AML-193 (cell line): Measurements from ENCODE around the gene CPEB3.
"Not testable (repeated sequence)": the region's sequence is repeated elsewhere in the genome, so short reads cannot be mapped to it uniquely, and the experiment has no call there.

Experiments
- DNase-seq, 2 experiments: peaks; one replicate each; lab custom pipeline; 2025; lab: John Stamatoyannopoulos, UW

The CPEB3 gene

DNA sequence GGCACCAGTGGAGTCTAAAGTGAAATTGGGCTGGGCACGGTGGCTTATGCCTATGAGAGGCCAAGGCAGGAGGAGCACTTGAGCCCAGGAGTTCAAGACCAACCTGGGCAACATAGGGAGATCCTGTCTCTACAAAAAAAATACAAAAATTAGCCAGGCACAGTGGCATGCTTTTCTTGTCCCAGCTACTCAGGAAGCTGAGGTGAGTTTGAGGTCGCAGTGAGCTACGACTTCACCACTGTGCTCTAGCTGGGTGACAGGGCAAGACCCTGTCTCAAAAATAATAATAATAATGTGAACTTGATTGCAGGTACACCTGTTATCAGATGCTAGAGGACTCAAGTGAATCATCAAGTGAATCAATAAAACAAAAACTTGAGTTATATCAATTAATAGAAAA, 259.3 kb downstream of the CPEB3 start:
- no peak for DNase-seq

DNA sequence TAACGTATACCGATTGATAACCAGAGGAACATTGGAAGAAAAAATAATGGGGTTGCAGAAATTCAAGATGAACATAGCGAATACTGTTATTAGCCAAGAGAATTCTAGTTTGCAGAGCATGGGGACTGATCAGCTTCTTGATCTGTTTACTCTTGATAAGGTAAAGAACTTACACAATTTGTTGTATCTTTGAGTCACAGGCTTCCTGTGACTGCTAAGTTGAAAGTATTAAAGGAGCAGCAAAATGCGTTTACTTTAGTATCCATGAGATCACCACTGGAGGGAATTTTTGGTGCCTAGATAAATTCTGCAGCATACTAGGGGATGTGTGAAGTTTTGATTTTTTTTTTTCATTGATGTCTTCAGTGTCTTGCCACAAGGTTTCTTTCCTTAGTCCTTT, 263.7 kb downstream of the CPEB3 start:
- DNase-seq, result no peak

DNA sequence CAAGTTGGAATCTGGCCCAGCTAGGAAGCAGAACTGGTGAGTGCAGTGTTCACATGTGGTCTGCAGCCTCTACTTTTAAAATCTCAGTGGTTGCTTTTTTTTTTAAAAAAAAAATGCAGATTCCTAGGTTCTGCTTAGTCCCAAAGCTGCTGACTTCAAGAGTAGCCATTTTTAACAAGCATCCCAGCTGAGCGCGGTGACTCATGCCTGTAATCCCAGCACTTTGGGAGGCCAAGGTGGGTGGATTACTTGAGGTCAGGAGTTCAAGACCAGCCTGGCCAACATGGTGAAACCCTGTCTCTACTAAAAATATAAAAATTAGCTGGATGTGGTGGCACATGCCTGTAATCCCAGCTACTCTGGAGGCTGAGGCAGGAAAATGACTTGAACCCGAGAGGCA, 265.5 kb downstream of the CPEB3 start:
- not testable (repeated sequence) for DNase-seq

DNA sequence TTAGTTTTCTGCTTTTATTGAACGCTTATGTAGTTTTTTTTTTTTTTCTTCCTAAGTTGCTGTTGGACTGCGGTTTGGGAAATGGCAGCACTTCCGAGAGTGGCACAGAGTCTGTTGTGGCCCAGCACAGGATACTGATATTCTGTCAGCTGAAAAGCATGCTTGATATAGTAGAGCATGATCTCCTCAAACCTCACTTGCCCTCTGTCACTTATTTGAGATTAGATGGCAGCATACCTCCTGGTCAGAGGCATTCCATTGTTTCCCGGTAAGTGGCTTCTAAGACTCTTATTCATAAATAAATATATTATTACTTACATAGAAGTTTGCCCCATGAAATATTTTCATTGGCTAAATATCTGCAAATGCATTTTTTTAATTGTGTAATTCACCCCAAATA, 266.2 kb downstream of the CPEB3 start:
- no peak for DNase-seq

DNA sequence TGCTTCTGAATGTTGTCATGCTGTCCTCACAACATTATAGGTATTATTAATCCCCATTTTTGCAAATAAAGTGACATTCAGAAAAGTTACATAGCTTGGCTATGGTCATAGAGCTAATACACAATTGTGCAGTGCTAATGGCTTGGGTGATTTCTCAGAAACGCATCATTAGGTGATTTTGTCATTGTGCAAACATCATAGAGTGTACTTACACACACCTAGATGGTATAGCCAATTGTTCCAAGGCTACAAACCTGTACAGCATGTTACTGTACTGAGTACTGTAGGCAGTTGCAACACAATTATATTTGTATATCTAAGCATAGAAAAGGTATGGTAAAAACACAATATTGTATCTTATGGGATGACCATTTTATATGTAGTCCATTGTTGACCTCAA, 276.3 kb downstream of the CPEB3 start:
- no peak for DNase-seq

DNA sequence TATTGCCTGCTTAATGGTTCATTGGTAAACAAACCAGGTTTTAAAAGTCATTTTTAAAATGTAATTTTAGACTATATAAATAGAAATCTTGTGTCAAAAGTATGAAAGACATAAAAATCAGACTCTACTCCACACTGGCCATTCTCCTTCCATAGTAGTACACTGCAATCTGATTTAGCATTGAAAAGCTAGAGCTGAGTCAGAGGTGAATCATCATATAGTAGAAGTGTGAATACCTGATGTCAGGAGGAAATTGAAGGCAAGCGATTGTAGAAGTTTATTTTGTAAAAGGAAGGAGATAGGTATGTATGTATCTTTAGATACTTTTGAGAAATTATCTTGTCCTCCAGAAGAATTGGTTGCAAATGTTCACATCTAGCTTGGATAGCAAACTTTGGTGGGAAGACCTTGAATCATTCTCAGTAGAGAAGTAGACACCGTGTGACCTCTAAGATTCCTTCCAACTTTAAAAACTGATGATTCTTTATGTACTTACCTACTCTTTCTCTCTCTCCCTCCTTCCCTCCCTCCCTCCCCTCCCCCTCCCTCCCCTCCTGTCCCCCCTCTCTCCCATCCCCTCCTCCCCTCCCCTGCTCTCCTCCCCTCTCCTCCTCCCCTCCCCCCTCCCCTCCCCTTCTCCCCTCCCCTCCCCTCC, 279.2 kb downstream of the CPEB3 start:
- no peak for DNase-seq

DNA sequence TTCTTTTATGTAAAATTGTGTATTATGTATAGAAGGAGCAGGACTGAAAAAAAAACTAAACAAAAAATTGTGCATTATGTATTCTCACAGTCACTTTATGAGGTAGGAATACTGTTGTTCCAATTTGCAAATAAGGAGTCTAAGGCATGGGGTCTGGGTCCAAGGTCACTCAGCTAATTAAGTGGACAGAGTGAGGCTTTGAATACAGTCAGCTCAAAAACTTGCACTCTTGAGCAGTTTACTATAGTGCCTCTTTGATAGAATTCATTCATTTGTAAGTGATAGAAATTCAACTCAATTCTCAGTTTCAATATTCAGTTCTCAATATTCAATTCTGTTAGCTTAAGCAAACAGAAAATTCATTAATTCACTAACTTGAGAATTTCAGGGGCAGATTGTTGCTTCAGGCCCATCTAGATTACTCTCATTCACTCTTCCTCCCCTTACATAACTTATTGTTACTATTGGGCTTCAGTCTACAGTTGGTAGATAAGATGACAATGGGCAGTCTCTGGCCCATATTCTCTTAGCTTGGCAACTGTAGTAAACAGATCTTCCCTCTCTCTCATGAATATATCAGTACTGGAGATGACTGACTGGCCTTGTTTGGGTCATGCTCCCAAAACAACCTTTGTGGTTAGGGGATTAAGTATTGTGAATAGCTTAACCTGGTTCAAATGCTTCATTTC, 280.7 kb downstream of the CPEB3 start:
- DNase-seq, result no peak

DNA sequence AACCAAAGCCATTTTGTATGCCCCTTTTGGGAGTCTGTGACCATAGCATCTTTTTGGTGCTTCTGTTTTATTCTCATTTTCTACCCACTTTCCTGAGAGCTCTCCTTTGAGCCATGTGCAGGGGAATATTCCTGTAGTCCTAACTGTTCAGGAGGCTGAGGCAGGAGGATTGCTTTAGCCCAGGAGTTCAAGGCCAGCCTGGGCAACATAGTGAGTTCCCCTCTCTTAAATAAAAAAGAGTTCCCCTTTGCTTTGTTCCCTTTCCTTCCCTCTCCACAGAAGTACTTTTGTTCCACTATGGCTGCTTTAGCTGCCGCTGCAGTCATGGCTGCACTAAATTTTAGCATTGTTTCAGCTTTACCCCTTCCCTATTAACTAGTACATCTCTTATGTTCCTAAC, 281.4 kb downstream of the CPEB3 start:
- DNase-seq, result no peak

DNA sequence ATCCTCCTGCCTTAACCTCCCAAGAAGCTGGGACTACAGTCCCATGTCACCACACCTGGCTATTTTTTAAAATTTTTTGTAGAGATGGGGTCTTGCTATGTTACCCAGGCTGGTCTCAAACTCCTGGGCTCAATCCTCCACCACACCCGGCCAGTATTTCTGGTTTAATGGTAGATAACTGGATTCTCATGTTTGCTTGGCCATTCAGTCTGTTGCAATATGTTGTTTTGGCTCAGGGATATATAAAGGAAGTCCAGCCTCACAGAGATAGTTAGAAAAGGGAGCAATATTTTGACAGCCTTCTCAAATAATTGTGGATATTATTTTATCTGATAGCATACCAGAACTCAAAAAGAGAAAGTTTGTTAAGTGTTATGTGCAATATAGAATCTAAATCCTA, 284.9 kb downstream of the CPEB3 start:
- DNase-seq, result no peak

DNA sequence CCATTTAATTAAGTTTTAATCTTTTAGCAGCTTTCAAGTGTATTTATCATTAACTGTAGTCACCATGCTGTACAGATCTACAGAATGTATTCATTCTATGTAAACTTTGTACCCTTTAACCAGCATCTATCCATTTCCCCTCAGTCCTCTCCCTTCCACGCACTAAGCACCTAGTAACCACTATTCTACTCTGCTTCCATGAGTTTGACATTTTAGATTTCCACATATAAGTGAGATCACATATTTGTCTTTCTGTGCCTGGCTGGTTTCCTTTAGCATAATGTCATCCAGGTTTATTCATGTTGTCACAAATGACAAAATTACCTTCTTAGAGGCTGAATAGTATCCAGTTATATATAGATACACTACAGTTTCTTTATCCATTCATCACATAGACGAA, 287.6 kb downstream of the CPEB3 start:
- no peak for DNase-seq

DNA sequence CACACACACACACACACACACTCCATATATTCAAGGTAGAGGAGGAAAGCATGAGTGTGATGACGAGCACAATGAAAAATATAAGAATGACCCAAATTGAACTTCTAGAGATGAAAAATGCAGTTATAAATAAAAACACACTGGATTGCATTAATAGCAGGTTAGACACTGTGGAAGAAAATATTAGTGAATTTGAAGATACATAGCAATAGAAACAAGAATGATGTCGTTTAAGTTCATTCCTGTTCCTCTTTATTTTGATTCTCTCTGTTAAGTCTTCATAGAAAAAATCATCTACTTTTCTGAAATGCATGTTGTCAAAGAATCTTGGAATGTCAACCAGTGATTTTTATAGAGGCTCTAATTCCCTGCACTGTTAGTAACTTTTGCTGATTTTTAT, 288.9 kb downstream of the CPEB3 start:
- DNase-seq, result no peak

DNA sequence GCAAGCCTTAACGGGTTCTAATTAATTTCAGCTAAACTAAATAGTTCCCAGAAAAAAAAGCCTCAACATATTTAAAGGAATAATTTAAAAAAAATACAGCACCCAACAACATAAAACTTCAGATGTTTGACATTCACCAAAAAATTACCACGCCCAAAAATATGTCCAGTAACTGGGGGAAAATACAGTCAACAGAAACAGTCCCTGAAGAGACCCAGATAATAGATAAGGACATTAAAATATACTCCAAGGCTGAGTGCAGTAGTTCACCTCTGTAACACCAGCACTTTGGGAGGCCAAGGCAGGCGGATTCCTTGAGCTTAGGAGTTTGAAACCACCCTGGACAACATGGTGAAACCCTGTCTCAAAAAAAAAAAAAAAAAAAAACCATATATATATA, 289.3 kb downstream of the CPEB3 start:
- DNase-seq, result no peak
